Smooth muscle cell (in vitro differentiated cells): Measurements from ENCODE around the gene CLDN9. TPM values are rescaled to one million over a fixed set of nuclear protein-coding genes. Genes with fewer than 3 reads are reported as not detected.

Experiments
- DNase-seq: peaks from one replicate; lab custom pipeline; 2025; ENCODE audit not compliant: unreplicated experiment; lab: John Stamatoyannopoulos, UW
- H2AFZ ChIP-seq: fragments of 200-600 bp; sonication (generic); 2 replicates; pipeline ENCODE4 v1.6.0; 2016; ENCODE audit warnings: antibody characterized with exemption, low read depth, mild to moderate bottlenecking
- H3F3A ChIP-seq: fragments of 200-600 bp; sonication (generic); 2 replicates; pipeline ENCODE4 v1.6.0; 2017; ENCODE audit warnings: antibody characterized with exemption, low read depth
- H3K27ac ChIP-seq: fragments of 200-600 bp; sonication (generic); 2 replicates; pipeline ENCODE4 v1.5.1; 2016; ENCODE audit warnings: low read depth, mild to moderate bottlenecking
- H3K27me3 ChIP-seq: fragments of 200-600 bp; sonication (generic); 2 replicates; pipeline ENCODE4 v1.6.1; 2016; ENCODE audit warnings: low read depth, mild to moderate bottlenecking
- H3K36me3 ChIP-seq: fragments of 200-600 bp; sonication (generic); 2 replicates; pipeline ENCODE4 v1.5.1; 2016; ENCODE audit warnings: low read depth
- H3K4me1 ChIP-seq: fragments of 200-600 bp; sonication (generic); 2 replicates; pipeline ENCODE4 v1.5.1; 2016; ENCODE audit warnings: low read depth
- H3K4me2 ChIP-seq: fragments of 200-600 bp; sonication (generic); 2 replicates; pipeline ENCODE4 v1.6.0; 2016; ENCODE audit warnings: mild to moderate bottlenecking
- H3K4me3 ChIP-seq: fragments of 200-600 bp; sonication (generic); 2 replicates; pipeline ENCODE4 v1.5.1; 2016; ENCODE audit warnings: mild to moderate bottlenecking
- H3K79me2 ChIP-seq: fragments of 200-600 bp; sonication (generic); 2 replicates; pipeline ENCODE4 v1.6.0; 2016; ENCODE audit warnings: low read depth, mild to moderate bottlenecking
- H3K9ac ChIP-seq: fragments of 200-600 bp; sonication (generic); 2 replicates; pipeline ENCODE4 v1.6.0; 2016; ENCODE audit warnings: low read depth
- H3K9me3 ChIP-seq: fragments of 200-600 bp; sonication (generic); replicated peaks from 2 replicates; pipeline ENCODE4 v1.5.1; 2016; ENCODE audit warnings: low read depth
- H4K20me1 ChIP-seq: fragments of 200-600 bp; sonication (generic); 2 replicates; pipeline ENCODE4 v1.6.0; 2016; ENCODE audit warnings: low read depth
- WGBS: methylation state at CpG from one replicate; pipeline ENCODE4 v1.1.7; 2016; ENCODE audit warnings: low lambda C conversion rate; 5-methylcytosine and 5-hydroxymethylcytosine counted together
- polyA plus RNA-seq: library from polyadenylated mRNA; unstranded; fragments of >200 nt; fragmentation: Nextera tagmentation; extraction: Ambion mirVana; gene quantifications from 2 replicates; pipeline ENCODE4 v1.2.1, GENCODE V29; 2016
- total RNA-seq: library from RNA; depleted of rRNA; stranded (reverse); fragments of >200 nt; gene quantifications from 2 replicates; pipeline ENCODE4 v1.2.3, GENCODE V29; 2014
- TF ChIP-seq, protein P1 (sequence below): fragments of 200-600 bp; sonication (generic); IDR thresholded peaks from 2 replicates; pipeline ENCODE4 v1.5.1; 2017; ENCODE audit warnings: borderline replicate concordance, mild to moderate bottlenecking, antibody characterized with exemption; ENCODE audit not compliant: insufficient read depth, poor library complexity, severe bottlenecking

CLDN9 gene
- total and polyA plus RNA-seq, 2 experiments from 2014 or later: 0.81 to 1.8 TPM

DNA sequence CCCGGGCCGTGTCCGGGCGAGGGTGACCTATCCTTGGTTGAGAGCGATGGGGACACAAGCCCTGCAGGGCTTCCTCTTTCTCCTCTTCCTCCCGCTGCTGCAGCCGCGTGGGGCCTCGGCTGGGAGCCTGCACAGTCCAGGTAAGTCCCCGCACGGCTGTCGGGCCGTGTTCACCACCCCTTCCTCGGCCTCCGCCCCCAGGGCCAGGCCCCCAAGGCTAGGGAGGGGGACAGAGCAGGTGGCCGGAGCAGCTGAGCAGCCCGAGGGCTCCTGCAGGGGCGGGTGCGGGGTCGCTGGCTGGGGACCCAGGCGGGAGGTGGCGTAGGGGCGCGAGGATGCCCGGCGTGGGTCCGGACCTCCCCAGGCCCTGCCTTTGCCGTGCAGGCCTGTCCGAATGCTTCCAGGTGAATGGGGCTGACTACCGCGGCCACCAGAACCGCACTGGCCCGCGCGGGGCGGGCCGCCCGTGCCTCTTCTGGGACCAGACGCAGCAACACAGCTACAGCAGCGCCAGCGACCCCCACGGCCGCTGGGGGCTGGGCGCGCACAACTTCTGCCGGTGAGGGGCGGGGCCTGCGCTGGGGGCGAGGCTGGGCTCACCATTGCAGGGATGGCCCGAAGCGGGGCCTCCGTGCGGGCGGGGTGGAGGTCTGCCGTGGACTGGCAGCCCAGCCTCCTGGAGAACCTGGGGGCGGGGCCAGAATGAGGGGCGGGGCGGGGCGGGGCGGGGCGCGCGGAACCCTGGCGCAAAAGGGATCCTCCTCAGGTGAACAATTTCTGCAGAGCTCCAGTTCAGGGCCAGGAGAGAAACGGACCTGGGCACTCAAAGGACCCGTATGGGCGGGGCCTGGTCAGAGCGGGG lies 48.0 kb upstream of the CLDN9 start:
- Histone ChIP-seq H3K36me3 (no peaks in the 10 kb centered on the region), H2AFZ (no peak overlapping the region), H3K27ac (no peak overlapping the region), H3K9ac (no peak overlapping the region), H3F3A (no peaks in the 10 kb centered on the region), H3K4me3 (peak overlapping the region; percentile 50), H3K27me3 (peaks cover 57% of the 10 kb centered on the region), H3K4me1 (peaks cover 18% of the 10 kb centered on the region), H3K79me2 (no peaks in the 10 kb centered on the region), H4K20me1 (no peaks in the 10 kb centered on the region), H3K4me2 (peak overlapping the region; percentile 90), H3K9me3 (no peaks in the 10 kb centered on the region)
- DNase-seq: no peak
- WGBS: under 1% methylated on average over 65 of the region's 68 CpGs
- TF ChIP-seq, protein P1, sequence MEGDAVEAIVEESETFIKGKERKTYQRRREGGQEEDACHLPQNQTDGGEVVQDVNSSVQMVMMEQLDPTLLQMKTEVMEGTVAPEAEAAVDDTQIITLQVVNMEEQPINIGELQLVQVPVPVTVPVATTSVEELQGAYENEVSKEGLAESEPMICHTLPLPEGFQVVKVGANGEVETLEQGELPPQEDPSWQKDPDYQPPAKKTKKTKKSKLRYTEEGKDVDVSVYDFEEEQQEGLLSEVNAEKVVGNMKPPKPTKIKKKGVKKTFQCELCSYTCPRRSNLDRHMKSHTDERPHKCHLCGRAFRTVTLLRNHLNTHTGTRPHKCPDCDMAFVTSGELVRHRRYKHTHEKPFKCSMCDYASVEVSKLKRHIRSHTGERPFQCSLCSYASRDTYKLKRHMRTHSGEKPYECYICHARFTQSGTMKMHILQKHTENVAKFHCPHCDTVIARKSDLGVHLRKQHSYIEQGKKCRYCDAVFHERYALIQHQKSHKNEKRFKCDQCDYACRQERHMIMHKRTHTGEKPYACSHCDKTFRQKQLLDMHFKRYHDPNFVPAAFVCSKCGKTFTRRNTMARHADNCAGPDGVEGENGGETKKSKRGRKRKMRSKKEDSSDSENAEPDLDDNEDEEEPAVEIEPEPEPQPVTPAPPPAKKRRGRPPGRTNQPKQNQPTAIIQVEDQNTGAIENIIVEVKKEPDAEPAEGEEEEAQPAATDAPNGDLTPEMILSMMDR: no peak

DNA sequence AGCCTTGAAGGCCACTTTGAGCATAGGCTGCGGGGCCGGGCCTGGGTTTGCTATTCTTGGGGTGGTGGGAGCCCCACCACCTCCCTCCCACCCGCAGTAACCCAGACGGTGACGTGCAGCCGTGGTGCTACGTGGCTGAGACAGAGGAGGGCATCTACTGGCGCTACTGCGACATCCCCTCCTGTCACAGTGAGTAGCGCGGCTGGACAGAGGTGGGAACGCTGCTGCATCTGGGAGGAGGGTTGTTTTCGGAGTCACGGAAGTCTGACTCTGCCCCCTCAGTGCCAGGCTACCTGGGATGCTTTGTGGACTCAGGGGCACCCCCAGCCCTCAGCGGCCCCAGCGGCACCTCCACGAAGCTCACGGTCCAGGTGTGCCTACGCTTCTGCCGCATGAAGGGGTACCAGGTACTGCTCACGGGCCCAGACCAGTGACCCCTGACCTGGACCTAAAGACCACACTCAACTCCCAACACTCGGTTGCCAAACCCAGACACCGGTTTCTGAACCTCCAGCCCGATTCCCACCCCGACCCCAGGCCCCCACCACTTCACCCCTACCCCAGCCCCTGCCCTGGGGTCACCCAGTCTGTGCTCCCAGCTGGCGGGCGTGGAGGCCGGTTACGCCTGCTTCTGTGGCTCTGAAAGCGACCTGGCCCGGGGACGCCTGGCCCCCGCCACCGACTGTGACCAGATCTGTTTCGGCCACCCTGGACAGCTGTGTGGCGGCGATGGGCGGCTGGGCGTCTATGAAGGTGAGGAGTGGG lies 46.5 kb upstream of the CLDN9 start:
- Histone ChIP-seq H3K36me3 (no peaks in the 10 kb centered on the region), H4K20me1 (peaks cover 11% of the 10 kb centered on the region), H3K4me3 (no peak overlapping the region), H3K4me1 (peaks cover 18% of the 10 kb centered on the region), H2AFZ (no peak overlapping the region), H3K9ac (no peak overlapping the region), H3K4me2 (no peak overlapping the region), H3K9me3 (no peaks in the 10 kb centered on the region), H3K27ac (no peak overlapping the region), H3F3A (no peaks in the 10 kb centered on the region), H3K27me3 (peaks cover 57% of the 10 kb centered on the region), H3K79me2 (no peaks in the 10 kb centered on the region)
- WGBS: 85% methylated on average over 35 of the region's 39 CpGs
- TF ChIP-seq, protein P1: no peak
- no peak for DNase-seq

DNA sequence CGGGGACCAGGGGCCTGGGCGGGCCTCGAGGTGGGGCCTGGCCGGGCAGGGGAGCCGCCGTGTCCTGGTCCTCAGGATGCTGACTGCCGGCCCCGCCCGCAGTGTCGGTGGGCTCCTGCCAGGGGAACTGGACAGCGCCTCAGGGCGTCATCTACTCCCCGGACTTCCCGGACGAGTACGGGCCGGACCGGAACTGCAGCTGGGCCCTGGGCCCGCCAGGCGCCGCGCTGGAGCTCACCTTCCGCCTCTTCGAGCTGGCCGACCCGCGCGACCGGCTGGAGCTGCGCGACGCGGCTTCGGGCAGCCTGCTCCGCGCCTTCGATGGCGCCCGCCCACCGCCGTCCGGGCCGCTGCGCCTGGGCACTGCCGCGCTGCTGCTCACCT lies 45.9 kb upstream of the CLDN9 start:
- Histone ChIP-seq H3K9ac (no peak overlapping the region), H2AFZ (no peak overlapping the region), H3K27ac (no peak overlapping the region), H3K4me2 (no peak overlapping the region), H3K36me3 (no peaks in the 10 kb centered on the region), H3K27me3 (peaks cover 57% of the 10 kb centered on the region), H3K9me3 (no peaks in the 10 kb centered on the region), H3K79me2 (no peaks in the 10 kb centered on the region), H3K4me1 (peaks cover 18% of the 10 kb centered on the region), H3K4me3 (no peak overlapping the region), H4K20me1 (peaks cover 11% of the 10 kb centered on the region), H3F3A (no peaks in the 10 kb centered on the region)
- WGBS: 43% methylated on average over 45 of the region's 46 CpGs
- no peak for DNase-seq
- TF ChIP-seq, protein P1: no peak
